HEK293 (cell line): Measurements from ENCODE around the gene ACTL6B.

ENCODE experiments used
- CTCF ChIA-PET: fragments of 350-600 bp; formaldehyde crosslinking; extraction: SDS; loops from one replicate; lab custom pipeline; 2021; ENCODE audit warnings: antibody characterized with exemption; lab: Yijun Ruan, JAX
- POLR2A ChIA-PET: fragments of 300-600 bp; formaldehyde crosslinking; extraction: SDS; loops from one replicate; lab custom pipeline; 2020; ENCODE audit warnings: antibody characterized with exemption, inconsistent platforms; lab: Yijun Ruan, JAX
- H3K27ac ChIP-seq: fragments of 200-500 bp; sonication (Bioruptor generic); 2 replicates; pipeline ENCODE4 v1.5.1; 2014; ENCODE audit warnings: low read depth, low read length, control low read depth, inconsistent platforms; ENCODE audit errors: extremely low read depth
- H3K36me3 ChIP-seq, 2 experiments: fragments of 200-500 bp in 1 of 2; sonication (Bioruptor generic) in 1 of 2; 1 replicate in 1 of 2; 2 replicates in 1 of 2; pipeline ENCODE4 v1.5.1; 2014 to 2017; ENCODE audit warnings: inconsistent platforms in 2 of 2, low read length in 2 of 2; ENCODE audit not compliant: control insufficient read depth in 2 of 2, insufficient read depth in 1 of 2
- H3K4me1 ChIP-seq: fragments of 200-500 bp; sonication (Bioruptor generic); 2 replicates; pipeline ENCODE4 v1.5.1; 2014; ENCODE audit warnings: mild to moderate bottlenecking, low read length, inconsistent platforms; ENCODE audit not compliant: control insufficient read depth, insufficient read depth
- H3K4me3 ChIP-seq: 2 replicates; pipeline ENCODE4 v1.5.1; 2011; ENCODE audit warnings: low read depth, mild to moderate bottlenecking, control low read depth, low read length, moderate library complexity
- H3K9me3 ChIP-seq: fragments of 200-500 bp; sonication (Bioruptor generic); 2 replicates; pipeline ENCODE4 v1.5.1; 2014; ENCODE audit warnings: low read depth, low read length, inconsistent platforms; ENCODE audit not compliant: control insufficient read depth, insufficient read depth
- HOXA7 ChIP-seq: sonication (generic); formaldehyde crosslinking; IDR thresholded peaks from 2 replicates; pipeline ENCODE4 v1.8.1; 2022; ENCODE audit warnings: missing genetic modification reagents, borderline replicate concordance
- KLF7 ChIP-seq: fragments of 450-650 bp; formaldehyde crosslinking; IDR thresholded peaks from 2 replicates; pipeline ENCODE4 v1.5.1; 2016; ENCODE audit warnings: missing biosample characterization, missing genetic modification characterization, borderline replicate concordance
- OVOL3 ChIP-seq: fragments of 450-650 bp; formaldehyde crosslinking; IDR thresholded peaks from 2 replicates; pipeline ENCODE4 v1.5.1; 2016; ENCODE audit warnings: missing biosample characterization, missing genetic modification characterization
- PATZ1 ChIP-seq: fragments of 450-650 bp; formaldehyde crosslinking; IDR thresholded peaks from 2 replicates; pipeline ENCODE4 v1.5.1; 2016; ENCODE audit warnings: missing biosample characterization, missing genetic modification characterization
- PRDM2 ChIP-seq: fragments of 450-650 bp; formaldehyde crosslinking; IDR thresholded peaks from 2 replicates; pipeline ENCODE4 v1.5.1; 2016; ENCODE audit warnings: missing biosample characterization, missing genetic modification characterization, borderline replicate concordance
- SP3 ChIP-seq: fragments of 450-650 bp; formaldehyde crosslinking; IDR thresholded peaks from 2 replicates; pipeline ENCODE4 v1.5.1; 2016; ENCODE audit warnings: missing biosample characterization, missing genetic modification characterization
- ZFP3 ChIP-seq: fragments of 450-650 bp; formaldehyde crosslinking; IDR thresholded peaks from 2 replicates; pipeline ENCODE4 v1.5.1; 2016; ENCODE audit warnings: low read depth, missing biosample characterization, missing genetic modification characterization
- ZIC2 ChIP-seq: fragments of 450-650 bp; formaldehyde crosslinking; IDR thresholded peaks from 2 replicates; pipeline ENCODE4 v1.5.1; 2016; ENCODE audit warnings: missing biosample characterization, missing genetic modification characterization
- ZNF16 ChIP-seq: fragments of 450-650 bp; formaldehyde crosslinking; IDR thresholded peaks from 2 replicates; pipeline ENCODE4 v1.5.1; 2016; ENCODE audit warnings: low read depth, missing biosample characterization, missing genetic modification characterization
- ZNF202 ChIP-seq: fragments of 450-650 bp; formaldehyde crosslinking; IDR thresholded peaks from 2 replicates; pipeline ENCODE4 v1.5.1; 2016; ENCODE audit warnings: missing biosample characterization, missing genetic modification characterization, borderline replicate concordance
- ZNF214 ChIP-seq: fragments of 450-650 bp; formaldehyde crosslinking; IDR thresholded peaks from 2 replicates; pipeline ENCODE4 v1.5.1; 2017; ENCODE audit warnings: missing biosample characterization, mild to moderate bottlenecking, missing genetic modification characterization, borderline replicate concordance
- ZNF280C ChIP-seq: fragments of 450-650 bp; formaldehyde crosslinking; IDR thresholded peaks from 2 replicates; pipeline ENCODE4 v1.5.1; 2016; ENCODE audit warnings: missing biosample characterization, missing genetic modification characterization
- ZNF341 ChIP-seq: fragments of 450-650 bp; formaldehyde crosslinking; IDR thresholded peaks from 2 replicates; pipeline ENCODE4; 2016; ENCODE audit warnings: low read depth, missing biosample characterization, missing genetic modification characterization
- ZNF366 ChIP-seq: fragments of 450-650 bp; formaldehyde crosslinking; conservative IDR thresholded peaks from 2 replicates; pipeline ENCODE4 v1.5.1; 2016; ENCODE audit warnings: missing biosample characterization, missing genetic modification characterization
- ZNF391 ChIP-seq: fragments of 450-650 bp; formaldehyde crosslinking; IDR thresholded peaks from 2 replicates; pipeline ENCODE4 v1.5.1; 2016; ENCODE audit warnings: low read depth, missing biosample characterization, missing genetic modification characterization, borderline replicate concordance
- ZNF488 ChIP-seq: fragments of 450-650 bp; formaldehyde crosslinking; IDR thresholded peaks from 2 replicates; pipeline ENCODE4 v1.5.1; 2016; ENCODE audit warnings: missing biosample characterization, missing genetic modification characterization
- ZNF658 ChIP-seq: fragments of 450-650 bp; formaldehyde crosslinking; IDR thresholded peaks from 2 replicates; pipeline ENCODE4; 2016; ENCODE audit warnings: missing biosample characterization, missing genetic modification characterization
- ZNF707 ChIP-seq: fragments of 450-650 bp; formaldehyde crosslinking; IDR thresholded peaks from 2 replicates; pipeline ENCODE4 v1.5.1; 2016; ENCODE audit warnings: missing biosample characterization, missing genetic modification characterization
- ZNF76 ChIP-seq: fragments of 450-650 bp; formaldehyde crosslinking; IDR thresholded peaks from 2 replicates; pipeline ENCODE4; 2016; ENCODE audit warnings: low read depth, missing biosample characterization, missing genetic modification characterization, borderline replicate concordance
- ZSCAN18 ChIP-seq: fragments of 450-650 bp; formaldehyde crosslinking; IDR thresholded peaks from 2 replicates; pipeline ENCODE4 v1.5.1; 2016; ENCODE audit warnings: missing biosample characterization, missing genetic modification characterization
- ZSCAN30 ChIP-seq: fragments of 450-650 bp; IDR thresholded peaks from 2 replicates; pipeline ENCODE4 v1.5.1; 2018; ENCODE audit warnings: missing biosample characterization, mild to moderate bottlenecking, missing genetic modification characterization, moderate library complexity

Gene ACTL6B

GRCh38 chr7:100673302-100673941, 17.2 kb upstream of the ACTL6B start, which contains the start of gene GNB2:
GNB2 (plus strand) TSS chr7:100673740; CDS start chr7:100676266, 2,526 bp downstream.
- POLR2A ChIA-PET: interaction anchor here (0.5 to 1.0 kb wide), 14 partner anchors 9 to 244 kb away, joined by 3 to 22 read pairs (median 4); partner anchors contain the start of genes ACTL6B, FBXO24, LRCH4 and MEPCE
- H3K27ac ChIP-seq: peak within 1 kb of the TSS; percentile 84
- H3K4me3 ChIP-seq: peak within 1 kb of the TSS; percentile 97
- no peaks in the 10 kb centered on the region for H3K4me1 ChIP-seq
- no peaks in the 10 kb centered on the region for H3K9me3 ChIP-seq
- H3K36me3 ChIP-seq: peaks cover 0 to 22% of the 10 kb centered on the region in 2 experiments; a peak in 2 of 3 replicates
- CTCF ChIA-PET: interaction anchor here (0.6 to 1.0 kb wide), 3 partner anchors 10 to 109 kb away, joined by 3 to 4 read pairs (median 4); partner anchors contain the start of gene POP7
- TF ChIP-seq ZNF202 (tag by site-specific recombination) (no peak), ZNF341 (tag by site-specific recombination) (peak; percentile 25; the same call in 1 of the 2 replicates), ZIC2 (tag by site-specific recombination) (peak; percentile 40; the same call in 1 of the 2 replicates), ZNF488 (tag by site-specific recombination) (no peak), ZNF707 (no peak; the same call in 1 of the 2 replicates), ZNF76 (peak; percentile 83), ZNF214 (tag by site-specific recombination) (no peak), ZFP3 (0 out of 2 replicates have a peak, but pooled peaks have one; percentile 11), SP3 (tag by site-specific recombination) (peak; percentile 98), ZNF391 (tag by site-specific recombination) (peak; percentile 94; the same call in 1 of the 2 replicates), HOXA7 (no peak), ZNF280C (tag by site-specific recombination) (no peak), ZNF16 (tag by site-specific recombination) (no peak), OVOL3 (tag by site-specific recombination) (peak; percentile 74; the same call in 1 of the 2 replicates), ZSCAN18 (peak; percentile 94), ZNF366 (no peak; the same call in 1 of the 2 replicates), KLF7 (tag by site-specific recombination) (peak; percentile 97), ZNF658 (tag by site-specific recombination) (no peak), ZSCAN30 (peak; percentile 98), PATZ1 (peak; percentile 80), PRDM2 (tag by site-specific recombination) (no peak)
